ENCODE results near the gene HOXB6.

HOXB6 gene

DNA sequence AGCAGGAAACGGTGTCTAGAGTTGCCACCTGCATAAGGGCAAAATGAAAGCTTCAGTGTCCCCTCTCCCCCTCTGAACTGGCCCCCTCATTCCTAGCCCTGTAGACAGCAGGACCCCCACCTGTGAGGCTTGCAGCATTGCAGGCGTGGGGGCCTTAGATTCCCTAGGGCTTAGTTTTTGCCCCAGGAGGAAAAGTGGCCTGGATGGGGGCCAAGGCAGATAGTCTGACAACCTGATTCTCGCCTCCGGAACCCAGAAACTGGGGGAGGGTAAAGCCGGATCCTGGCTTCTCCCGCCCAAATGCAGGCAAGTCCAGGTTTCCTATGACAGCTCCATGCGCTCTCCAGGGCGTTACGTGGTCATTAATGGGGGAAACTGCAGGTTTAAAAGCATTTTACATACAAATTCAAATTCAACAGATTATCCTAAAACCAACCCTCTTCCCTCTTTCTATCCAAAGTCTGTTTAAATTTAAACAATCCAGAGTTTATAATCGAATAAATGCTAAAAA, 678 bp upstream of the HOXB6 start (continued):
- TF ChIP-seq, protein P1, sequence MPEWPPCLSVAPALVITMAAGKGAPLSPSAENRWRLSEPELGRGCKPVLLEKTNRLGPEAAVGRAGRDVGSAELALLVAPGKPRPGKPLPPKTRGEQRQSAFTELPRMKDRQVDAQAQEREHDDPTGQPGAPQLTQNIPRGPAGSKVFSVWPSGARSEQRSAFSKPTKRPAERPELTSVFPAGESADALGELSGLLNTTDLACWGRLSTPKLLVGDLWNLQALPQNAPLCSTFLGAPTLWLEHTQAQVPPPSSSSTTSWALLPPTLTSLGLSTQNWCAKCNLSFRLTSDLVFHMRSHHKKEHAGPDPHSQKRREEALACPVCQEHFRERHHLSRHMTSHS (tag by site-specific recombination; IDR thresholded peaks at IDR 0.05) = no peak
- TF ChIP-seq ZNF548 (tag by site-specific recombination; IDR thresholded peaks at IDR 0.05) (no peak), ZNF670 (tag by site-specific recombination; IDR thresholded peaks at IDR 0.05; ENCODE audit: low read depth) (no peak), ZNF423 (tag by site-specific recombination; IDR thresholded peaks at IDR 0.05) (peak; percentile 98), SCRT2 (tag by site-specific recombination; IDR thresholded peaks at IDR 0.05) (peak; percentile 67), ZNF112 (tag by site-specific recombination; IDR thresholded peaks at IDR 0.05) (no peak), ZNF629 (tag by site-specific recombination; IDR thresholded peaks at IDR 0.05) (no peak), ZNF311 (tag by site-specific recombination; IDR thresholded peaks at IDR 0.05; ENCODE audit: borderline replicate concordance) (no peak), ZNF169 (tag by site-specific recombination; IDR thresholded peaks at IDR 0.05) (no peak), ZNF621 (tag by site-specific recombination; IDR thresholded peaks at IDR 0.05) (no peak), ZNF48 (tag by site-specific recombination; IDR thresholded peaks at IDR 0.05) (no peak), ZNF146 (tag by site-specific recombination; IDR thresholded peaks at IDR 0.05) (no peak), ZSCAN30 (tag by site-specific recombination; IDR thresholded peaks at IDR 0.05) (no peak), ZNF175 (tag by site-specific recombination; IDR thresholded peaks at IDR 0.05) (no peak), ZBTB1 (tag by site-specific recombination; IDR thresholded peaks at IDR 0.05) (no peak), REPIN1 (tag by site-specific recombination; IDR thresholded peaks at IDR 0.05; ENCODE audit: low read depth) (no peak), ZNF677 (tag by site-specific recombination; IDR thresholded peaks at IDR 0.05) (no peak), GFI1B (tag by site-specific recombination; IDR thresholded peaks at IDR 0.05) (no peak), ZNF510 (tag by site-specific recombination; IDR thresholded peaks at IDR 0.05; ENCODE audit: insufficient replicate concordance) (no peak), ZNF174 (tag by site-specific recombination; IDR thresholded peaks at IDR 0.05) (no peak), ZNF600 (tag by site-specific recombination; IDR thresholded peaks at IDR 0.05) (peak; percentile 56), ZNF248 (tag by site-specific recombination; IDR thresholded peaks at IDR 0.05) (no peak)
- TF ChIP-seq, protein P2, sequence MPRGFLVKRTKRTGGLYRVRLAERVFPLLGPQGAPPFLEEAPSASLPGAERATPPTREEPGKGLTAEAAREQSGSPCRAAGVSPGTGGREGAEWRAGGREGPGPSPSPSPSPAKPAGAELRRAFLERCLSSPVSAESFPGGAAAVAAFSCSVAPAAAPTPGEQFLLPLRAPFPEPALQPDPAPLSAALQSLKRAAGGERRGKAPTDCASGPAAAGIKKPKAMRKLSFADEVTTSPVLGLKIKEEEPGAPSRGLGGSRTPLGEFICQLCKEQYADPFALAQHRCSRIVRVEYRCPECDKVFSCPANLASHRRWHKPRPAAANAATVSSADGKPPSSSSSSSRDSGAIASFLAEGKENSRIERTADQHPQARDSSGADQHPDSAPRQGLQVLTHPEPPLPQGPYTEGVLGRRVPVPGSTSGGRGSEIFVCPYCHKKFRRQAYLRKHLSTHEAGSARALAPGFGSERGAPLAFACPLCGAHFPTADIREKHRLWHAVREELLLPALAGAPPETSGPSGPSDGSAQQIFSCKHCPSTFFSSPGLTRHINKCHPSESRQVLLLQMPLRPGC (tag by site-specific recombination; IDR thresholded peaks at IDR 0.05) = no peak
- TF ChIP-seq, protein P3, sequence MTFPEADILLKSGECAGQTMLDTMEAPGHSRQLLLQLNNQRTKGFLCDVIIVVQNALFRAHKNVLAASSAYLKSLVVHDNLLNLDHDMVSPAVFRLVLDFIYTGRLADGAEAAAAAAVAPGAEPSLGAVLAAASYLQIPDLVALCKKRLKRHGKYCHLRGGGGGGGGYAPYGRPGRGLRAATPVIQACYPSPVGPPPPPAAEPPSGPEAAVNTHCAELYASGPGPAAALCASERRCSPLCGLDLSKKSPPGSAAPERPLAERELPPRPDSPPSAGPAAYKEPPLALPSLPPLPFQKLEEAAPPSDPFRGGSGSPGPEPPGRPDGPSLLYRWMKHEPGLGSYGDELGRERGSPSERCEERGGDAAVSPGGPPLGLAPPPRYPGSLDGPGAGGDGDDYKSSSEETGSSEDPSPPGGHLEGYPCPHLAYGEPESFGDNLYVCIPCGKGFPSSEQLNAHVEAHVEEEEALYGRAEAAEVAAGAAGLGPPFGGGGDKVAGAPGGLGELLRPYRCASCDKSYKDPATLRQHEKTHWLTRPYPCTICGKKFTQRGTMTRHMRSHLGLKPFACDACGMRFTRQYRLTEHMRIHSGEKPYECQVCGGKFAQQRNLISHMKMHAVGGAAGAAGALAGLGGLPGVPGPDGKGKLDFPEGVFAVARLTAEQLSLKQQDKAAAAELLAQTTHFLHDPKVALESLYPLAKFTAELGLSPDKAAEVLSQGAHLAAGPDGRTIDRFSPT (tag by site-specific recombination; IDR thresholded peaks at IDR 0.05) = 0 out of 2 replicates have a peak, but pooled peaks have one; percentile 18
- TF ChIP-seq, protein P4, sequence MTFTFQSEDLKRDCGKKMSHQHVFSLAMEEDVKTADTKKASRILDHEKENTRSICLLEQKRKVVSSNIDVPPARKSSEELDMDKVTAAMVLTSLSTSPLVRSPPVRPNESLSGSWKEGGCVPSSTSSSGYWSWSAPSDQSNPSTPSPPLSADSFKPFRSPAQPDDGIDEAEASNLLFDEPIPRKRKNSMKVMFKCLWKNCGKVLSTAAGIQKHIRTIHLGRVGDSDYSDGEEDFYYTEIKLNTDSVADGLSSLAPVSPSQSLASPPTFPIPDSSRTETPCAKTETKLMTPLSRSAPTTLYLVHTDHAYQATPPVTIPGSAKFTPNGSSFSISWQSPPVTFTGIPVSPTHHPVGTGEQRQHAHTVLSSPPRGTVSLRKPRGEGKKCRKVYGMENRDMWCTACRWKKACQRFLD (tag by site-specific recombination; IDR thresholded peaks at IDR 0.05) = no peak
- TF ChIP-seq, protein P5, sequence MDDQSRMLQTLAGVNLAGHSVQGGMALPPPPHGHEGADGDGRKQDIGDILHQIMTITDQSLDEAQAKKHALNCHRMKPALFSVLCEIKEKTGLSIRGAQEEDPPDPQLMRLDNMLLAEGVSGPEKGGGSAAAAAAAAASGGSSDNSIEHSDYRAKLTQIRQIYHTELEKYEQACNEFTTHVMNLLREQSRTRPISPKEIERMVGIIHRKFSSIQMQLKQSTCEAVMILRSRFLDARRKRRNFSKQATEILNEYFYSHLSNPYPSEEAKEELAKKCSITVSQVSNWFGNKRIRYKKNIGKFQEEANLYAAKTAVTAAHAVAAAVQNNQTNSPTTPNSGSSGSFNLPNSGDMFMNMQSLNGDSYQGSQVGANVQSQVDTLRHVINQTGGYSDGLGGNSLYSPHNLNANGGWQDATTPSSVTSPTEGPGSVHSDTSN (CRISPR knock-in tag; IDR thresholded peaks at IDR 0.05) = no peak
- TF ChIP-seq, protein P6, sequence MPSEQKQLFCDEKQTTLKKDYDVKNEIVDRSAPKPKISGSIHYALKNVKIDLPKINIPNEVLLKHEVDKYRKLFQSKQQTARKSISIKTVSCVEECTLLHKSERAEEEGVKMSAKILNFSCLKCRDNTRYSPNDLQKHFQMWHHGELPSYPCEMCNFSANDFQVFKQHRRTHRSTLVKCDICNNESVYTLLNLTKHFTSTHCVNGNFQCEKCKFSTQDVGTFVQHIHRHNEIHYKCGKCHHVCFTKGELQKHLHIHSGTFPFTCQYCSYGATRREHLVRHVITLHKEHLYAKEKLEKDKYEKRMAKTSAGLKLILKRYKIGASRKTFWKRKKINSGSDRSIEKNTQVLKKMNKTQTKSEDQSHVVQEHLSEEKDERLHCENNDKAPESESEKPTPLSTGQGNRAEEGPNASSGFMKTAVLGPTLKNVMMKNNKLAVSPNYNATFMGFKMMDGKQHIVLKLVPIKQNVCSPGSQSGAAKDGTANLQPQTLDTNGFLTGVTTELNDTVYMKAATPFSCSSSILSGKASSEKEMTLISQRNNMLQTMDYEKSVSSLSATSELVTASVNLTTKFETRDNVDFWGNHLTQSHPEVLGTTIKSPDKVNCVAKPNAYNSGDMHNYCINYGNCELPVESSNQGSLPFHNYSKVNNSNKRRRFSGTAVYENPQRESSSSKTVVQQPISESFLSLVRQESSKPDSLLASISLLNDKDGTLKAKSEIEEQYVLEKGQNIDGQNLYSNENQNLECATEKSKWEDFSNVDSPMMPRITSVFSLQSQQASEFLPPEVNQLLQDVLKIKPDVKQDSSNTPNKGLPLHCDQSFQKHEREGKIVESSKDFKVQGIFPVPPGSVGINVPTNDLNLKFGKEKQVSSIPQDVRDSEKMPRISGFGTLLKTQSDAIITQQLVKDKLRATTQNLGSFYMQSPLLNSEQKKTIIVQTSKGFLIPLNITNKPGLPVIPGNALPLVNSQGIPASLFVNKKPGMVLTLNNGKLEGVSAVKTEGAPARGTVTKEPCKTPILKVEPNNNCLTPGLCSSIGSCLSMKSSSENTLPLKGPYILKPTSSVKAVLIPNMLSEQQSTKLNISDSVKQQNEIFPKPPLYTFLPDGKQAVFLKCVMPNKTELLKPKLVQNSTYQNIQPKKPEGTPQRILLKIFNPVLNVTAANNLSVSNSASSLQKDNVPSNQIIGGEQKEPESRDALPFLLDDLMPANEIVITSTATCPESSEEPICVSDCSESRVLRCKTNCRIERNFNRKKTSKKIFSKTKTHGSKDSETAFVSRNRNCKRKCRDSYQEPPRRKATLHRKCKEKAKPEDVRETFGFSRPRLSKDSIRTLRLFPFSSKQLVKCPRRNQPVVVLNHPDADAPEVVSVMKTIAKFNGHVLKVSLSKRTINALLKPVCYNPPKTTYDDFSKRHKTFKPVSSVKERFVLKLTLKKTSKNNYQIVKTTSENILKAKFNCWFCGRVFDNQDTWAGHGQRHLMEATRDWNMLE (tag by site-specific recombination; conservative IDR thresholded peaks at IDR 0.05; ENCODE audit: low read depth) = no peak
- TF ChIP-seq, protein P7, sequence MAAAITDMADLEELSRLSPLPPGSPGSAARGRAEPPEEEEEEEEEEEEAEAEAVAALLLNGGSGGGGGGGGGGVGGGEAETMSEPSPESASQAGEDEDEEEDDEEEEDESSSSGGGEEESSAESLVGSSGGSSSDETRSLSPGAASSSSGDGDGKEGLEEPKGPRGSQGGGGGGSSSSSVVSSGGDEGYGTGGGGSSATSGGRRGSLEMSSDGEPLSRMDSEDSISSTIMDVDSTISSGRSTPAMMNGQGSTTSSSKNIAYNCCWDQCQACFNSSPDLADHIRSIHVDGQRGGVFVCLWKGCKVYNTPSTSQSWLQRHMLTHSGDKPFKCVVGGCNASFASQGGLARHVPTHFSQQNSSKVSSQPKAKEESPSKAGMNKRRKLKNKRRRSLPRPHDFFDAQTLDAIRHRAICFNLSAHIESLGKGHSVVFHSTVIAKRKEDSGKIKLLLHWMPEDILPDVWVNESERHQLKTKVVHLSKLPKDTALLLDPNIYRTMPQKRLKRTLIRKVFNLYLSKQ (tag by site-specific recombination; IDR thresholded peaks at IDR 0.05; ENCODE audit: borderline replicate concordance) = no peak
